GM21576 (cell line): ENCODE data around the gene RBP4.

ENCODE experiments used
- ATAC-seq: cut with Tn5 transposase; IDR thresholded peaks from one replicate; pipeline ENCODE4 v1.9.1; 2021; ENCODE audit warnings: mild to moderate bottlenecking, moderate library complexity; ENCODE audit not compliant: unreplicated experiment

Gene RBP4

DNA sequence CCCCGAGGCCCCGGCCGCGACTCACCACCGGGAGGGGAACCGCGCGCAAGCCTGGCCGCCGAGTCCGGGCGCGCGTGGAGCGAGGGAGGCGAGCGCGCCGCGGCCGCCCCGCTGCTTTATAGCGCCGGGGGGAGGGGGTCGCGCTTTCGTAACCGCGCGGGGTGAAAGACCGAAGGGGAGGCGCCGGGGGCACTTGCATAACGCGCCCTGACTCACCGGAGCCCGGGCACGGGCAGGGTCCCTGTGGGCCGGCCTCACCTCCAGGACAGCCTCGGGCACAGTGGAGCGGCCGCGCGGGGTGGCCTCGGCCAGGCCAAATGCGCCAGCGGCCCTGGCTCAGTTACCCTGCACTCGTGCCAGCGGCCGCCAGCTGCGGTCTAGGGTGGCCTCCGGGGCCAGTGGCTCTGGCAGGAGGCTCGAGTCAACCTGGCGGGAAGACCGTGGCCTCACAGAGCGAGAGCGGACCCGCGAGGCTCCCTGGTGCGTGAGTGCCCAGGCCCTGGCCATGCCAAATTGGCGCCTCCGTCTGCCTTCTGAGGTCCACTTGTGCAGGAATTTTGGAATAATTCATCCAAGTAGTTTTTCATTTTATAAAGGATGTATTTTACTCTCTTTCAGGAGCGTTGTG is at the start of gene RBP4:
Gene RBP4 (minus strand): TSS at position 90 of the 628 bp plus-strand sequence. CDS start 207 bp downstream, outside the sequence.
- ATAC-seq = no peak

- no peak for ATAC-seq
These were observed 38.8 kb upstream of the RBP4 start for GRCh38 chr10:93639791-93640190.

- ATAC-seq = no peak
These were observed 29.9 kb upstream of the RBP4 start for GRCh38 chr10:93630625-93631557.

DNA sequence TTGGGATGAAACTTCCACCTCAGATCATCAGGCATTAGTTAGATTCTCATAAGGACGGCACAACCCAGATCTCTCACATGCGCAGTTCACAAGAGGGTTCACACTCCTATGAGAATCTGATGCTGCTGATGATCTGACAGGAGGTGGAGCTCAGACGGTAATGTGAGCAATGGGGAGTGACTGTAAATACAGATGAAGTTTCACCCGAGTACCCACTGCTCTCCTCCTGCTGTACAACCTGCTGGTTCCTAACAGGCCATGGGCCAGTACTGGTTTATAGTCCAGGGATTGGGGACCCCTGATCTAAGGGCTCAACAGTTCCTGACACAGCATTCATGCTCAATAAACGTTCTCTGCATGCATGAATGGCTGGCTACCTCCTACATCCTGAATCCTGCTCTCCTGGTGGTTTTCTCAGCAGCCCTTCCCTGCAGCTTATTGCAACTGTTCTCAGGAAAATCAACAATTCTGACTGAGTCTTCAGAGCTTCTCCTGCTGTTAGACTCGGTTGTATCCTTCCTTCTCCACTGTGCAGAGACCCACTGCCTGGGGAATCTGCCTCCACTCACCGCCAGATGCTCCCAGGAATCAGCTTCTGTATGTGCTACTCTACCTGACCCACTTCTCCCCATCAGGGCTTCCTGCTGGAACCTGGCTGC is 28.7 kb upstream of the RBP4 start:
- ATAC-seq = no peak

DNA sequence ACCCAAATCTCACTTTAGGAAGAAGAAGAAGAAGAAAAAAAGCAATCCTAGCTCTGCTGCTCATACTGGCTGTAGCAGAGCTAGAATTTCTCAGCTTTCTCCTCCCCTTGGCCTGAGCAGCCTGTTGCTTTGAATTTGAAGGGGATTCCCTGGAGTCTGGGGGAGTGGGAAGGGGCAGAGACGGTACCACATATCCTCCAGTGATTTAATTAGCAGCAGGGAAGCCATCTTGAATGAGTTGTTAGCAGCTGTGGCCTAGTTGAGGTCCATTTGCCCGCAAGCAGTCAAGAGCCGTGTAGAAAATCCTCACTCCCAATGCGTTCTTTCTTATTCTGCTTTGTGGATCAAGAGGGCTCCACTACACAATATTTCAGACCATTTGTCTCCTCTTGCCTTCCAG is 27.8 kb upstream of the RBP4 start:
- no peak for ATAC-seq

DNA sequence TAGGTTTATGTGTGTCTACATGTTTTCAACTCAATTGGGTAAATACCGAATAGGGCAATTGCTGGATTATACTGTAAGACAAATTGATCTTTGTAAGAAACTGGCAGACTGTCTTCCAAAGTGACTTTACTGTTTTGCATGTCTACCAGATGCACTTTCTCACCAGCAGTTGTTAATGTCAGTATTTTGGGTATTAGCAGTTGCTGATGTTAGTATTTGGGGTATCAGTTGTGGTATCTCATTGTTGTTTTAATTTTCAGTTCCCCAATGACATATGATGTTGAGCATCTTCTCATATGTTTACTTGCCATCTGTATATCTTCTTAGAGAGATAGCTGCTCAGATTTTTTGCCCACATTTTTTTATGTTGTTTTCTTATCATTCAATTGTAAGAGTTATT is 21.9 kb upstream of the RBP4 start:
- no peak for ATAC-seq

GRCh38 chr10:93620925-93621324 is 19.9 kb upstream of the RBP4 start:
- ATAC-seq = no peak

DNA sequence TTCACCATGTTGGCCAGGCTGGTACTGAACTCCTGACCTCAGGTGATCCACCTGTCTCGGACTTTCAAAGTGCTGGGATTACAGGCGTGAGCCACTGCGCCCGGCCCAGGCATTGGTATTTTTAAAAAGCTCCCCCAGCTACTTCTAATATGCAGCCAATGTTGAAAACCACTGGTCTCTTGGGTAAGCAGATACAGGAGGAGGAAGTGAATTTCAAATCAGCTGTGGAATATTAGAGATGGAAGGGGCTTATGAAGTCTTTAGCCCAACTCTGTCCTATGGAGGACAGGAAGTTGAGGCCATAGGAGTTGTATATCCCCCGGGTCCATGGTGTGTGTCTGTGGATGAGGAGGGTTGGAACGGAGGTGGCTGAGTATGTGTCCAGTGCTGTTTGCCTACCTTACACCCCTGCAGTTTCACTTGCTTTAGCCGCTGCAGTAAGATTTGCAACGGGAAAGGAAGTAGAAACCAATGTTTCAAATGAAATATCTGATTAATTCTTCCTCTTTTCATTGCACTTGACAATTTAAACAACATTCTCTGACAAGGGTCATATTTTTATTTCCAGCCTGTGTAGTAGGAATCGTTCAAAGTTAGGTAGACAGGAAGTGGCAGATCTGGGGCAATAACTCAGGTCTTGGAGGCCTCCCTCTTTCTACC is 14.7 kb upstream of the RBP4 start:
- ATAC-seq = no peak

GRCh38 chr10:93614101-93614825 is 13.2 kb upstream of the RBP4 start:
- no peak for ATAC-seq

GRCh38 chr10:93613126-93613525 is 12.1 kb upstream of the RBP4 start:
- ATAC-seq = no peak

GRCh38 chr10:93612311-93612710 is 11.3 kb upstream of the RBP4 start, which contains the start of gene PDE6C:
Gene PDE6C (plus strand): TSS chr10:93612537. CDS start chr10:93612726, 189 bp downstream.
- no peak for ATAC-seq

- ATAC-seq = no peak
These were observed 7.4 kb upstream of the RBP4 start for GRCh38 chr10:93608421-93608820.

DNA sequence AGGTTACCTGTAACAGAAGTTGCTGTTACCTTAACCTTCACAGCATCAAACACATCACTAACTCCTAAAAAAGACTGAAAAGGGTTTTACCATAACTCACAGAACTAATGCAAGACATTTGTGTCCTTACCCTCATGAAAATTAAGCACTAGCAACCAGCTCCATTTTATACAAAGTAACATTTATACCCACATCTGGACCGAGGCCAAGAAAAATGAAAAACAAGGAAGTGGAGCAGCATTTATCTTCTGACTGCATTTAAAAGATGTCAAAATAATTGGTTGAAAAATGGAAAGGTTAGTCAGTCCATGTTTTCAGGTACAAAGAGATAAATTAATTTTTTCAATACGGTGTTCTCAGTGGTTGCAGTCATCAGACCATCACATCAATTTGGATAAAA is 3.1 kb upstream of the RBP4 start:
- no peak for ATAC-seq

DNA sequence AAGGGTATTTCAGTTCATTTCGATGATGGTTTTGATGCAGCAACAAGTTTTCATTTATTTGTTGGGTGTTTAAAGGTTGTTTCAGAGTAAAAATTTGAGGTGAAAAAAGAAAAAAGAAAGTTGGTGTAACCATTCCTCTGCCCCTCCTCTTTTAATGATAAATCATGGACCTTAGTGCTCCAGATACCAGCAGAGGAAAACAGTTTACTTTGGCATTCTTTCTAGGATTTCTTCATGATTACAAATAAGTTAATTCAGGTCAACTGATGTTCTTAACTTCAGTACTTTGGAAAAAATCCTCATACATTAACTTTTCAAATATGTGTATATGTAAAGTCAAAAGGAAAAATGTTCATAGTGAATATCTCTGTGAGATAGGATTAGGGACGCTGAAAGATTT is 2.0 kb upstream of the RBP4 start:
- ATAC-seq = no peak

GRCh38 chr10:93601774-93602162 is 733 bp upstream of the RBP4 start:
- ATAC-seq = no peak

- no peak for ATAC-seq
These were observed 439 bp downstream of the RBP4 start for GRCh38 chr10:93600446-93601145.

DNA sequence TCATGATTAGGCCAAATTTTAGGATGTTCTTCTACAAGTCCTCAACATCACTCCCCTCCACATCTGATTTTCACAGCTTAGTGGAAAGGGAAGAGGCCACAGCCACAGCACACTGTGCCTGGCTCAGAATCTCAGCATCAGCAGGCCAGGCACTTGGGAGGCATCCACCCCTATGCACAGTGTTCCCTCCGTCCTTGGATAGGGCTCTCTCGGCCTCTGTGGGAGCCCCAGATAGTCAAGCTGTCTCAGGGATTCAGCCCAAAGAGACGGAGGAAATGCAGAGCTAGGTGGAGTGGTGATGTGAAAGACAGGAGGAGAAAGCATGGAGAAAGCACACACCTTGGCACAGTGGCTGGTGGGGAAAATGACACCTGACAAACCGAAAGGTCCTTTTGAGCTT is 1.3 kb downstream of the RBP4 start:
- ATAC-seq = no peak

- no peak for ATAC-seq
These were observed 1.7 kb downstream of the RBP4 start for GRCh38 chr10:93599335-93599734.

- ATAC-seq = no peak
These were observed 2.9 kb downstream of the RBP4 start for GRCh38 chr10:93598157-93598556.

DNA sequence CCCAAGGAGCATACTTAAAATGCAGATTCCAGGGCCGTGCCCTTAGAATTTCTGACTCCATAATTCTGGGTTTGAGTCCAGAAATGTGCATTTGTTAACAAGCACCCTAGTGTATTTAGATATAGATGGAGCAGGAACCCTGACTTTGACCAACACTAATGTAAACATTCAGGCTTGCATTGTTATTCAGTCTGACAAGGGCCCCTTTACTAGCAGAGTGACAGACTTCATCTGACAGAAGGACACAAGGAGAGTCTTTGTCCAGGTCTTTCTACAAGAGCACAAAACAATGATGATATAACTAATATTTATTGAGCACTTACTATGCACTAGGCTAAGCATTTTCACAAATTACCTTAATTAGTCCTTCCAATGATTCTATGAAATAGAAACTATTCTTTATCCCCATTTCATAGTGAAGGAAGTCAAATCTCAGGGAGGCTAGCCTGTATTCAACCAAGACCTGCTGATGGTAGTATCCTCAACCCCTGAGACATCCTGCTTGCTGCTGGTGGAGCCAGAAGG is 3.9 kb downstream of the RBP4 start:
- ATAC-seq = no peak
